Occipital lobe (tissue), 2 donors: ENCODE measurements around the gene NGB. TPM values are rescaled to one million over a fixed set of nuclear protein-coding genes. Genes with fewer than 3 reads are reported as not detected.
"Not testable (repeated sequence)": the region's sequence is repeated elsewhere in the genome, so short reads cannot be mapped to it uniquely, and the experiment has no call there.

Source experiments
- DNase-seq: peaks from one replicate; lab custom pipeline; 2025; lab: John Stamatoyannopoulos, UW
- total RNA-seq: library from RNA; depleted of rRNA; stranded (reverse); fragments of >200 nt; gene quantifications from one replicate; pipeline ENCODE4 v1.2.3, GENCODE V29; 2014

NGB gene, protein sequence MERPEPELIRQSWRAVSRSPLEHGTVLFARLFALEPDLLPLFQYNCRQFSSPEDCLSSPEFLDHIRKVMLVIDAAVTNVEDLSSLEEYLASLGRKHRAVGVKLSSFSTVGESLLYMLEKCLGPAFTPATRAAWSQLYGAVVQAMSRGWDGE
- total RNA-seq, result 4.1 TPM

DNA sequence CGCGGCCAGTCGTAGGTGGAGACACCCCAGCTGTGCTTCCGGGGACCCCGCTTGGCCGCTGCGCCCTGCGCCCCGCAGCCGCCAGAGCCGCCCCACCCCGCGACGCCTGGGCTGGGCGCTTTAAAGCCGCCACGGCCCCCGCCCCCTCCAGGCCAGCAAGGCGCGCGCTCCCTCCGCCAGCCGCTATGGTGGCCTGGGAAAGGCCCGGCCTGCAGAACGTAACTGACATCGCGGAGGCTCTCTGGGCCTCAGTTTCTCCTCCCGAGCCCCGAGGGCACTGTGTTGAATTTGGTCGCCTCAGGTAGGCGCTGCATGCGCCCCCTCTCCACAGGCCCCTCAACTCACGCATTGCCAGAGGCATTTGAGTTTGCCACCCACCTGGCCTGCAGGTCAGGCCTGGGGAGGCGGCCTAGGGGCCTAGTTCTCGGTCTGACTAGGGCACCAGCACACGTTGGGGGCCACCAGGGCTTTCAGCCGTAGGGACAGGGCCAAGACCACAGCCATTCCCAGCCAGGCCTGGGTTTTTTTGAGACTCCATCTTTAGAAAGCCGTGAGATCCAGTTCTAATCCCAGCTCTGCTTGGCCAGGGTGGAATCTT is at the start of gene NGB:
Gene NGB (minus strand): TSS at position 94 of the 598 bp plus-strand sequence. CDS start 269 bp downstream, outside the sequence.
- no peak for DNase-seq

DNA sequence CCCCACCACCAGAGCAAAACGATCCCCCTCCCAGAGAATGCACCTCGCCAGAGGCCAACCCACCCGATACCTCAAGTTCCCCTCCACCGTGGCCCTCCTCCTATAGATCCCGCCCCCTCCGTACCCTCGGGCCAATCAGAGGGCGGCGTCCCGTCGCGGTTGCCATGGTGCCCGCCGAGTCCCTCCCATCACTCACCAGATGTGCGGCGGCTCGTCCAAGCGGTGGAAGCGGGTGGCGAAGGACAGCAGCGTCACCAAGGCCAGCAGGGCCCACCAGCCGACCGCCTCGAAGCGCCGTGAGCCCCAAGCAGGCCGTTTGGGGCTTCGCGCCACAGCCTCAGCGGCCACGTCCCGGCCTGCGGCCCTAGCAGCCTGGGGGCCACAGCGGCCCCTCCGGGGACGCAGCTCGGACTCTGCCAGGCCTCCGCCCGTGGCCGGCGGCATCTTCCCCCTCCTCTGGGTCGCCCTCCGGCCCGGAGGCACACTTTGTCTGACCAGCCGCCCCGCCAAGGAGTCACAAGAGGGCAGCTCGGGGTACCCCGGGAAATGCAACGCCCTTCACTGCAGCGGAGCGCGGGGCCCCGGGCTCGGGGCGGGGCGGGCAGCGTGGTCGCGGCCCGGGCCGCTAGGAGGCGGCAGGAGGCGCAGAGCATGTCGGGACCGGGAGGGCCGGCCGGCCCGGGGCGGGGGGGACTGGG is 49.4 kb upstream of the NGB start, which contains the start of gene POMT2:
Gene POMT2 (minus strand): TSS at position 646 of the 698 bp plus-strand sequence. CDS start 202 bp downstream, at position 444.
- peak; percentile 93 for DNase-seq

DNA sequence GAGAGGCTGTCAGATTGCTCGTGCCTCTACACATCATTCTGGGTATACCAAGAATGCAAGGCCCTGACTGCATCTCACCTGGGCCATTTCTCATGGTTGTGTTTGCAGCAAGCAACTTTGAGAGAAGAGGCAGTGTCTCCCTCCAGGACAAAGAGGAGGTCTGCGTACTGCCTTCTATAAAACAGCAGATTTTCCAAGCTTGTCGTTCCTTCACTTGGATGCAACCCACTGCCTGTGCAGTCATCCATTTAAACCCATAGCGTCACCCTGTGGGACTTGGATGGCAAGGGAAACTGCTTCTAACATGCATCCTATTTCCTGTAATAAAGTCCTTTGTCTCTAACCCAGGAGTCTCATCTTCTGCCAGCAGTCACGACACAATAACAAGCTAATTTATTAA is 48.4 kb upstream of the NGB start:
- no peak for DNase-seq

DNA sequence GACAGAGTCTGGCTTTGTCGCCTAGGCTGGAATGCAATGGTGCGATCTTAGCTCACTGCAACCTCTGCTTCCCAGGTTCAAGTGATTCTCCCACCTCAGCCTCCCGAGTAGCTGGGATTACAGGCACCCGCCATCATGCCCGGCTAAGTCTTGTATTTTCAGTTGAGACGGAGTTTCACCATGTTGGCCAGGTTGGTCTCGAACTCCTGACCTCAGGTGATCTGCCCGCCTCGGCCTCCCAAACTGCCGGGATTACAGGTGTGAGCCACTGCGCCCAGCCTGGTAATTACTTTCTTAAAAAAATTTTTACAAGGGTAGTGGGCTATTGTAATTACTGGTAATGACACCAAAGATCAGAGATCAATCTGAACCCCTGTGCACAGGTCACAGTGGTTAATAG is 47.8 kb upstream of the NGB start:
- DNase-seq, result not testable (repeated sequence)

DNA sequence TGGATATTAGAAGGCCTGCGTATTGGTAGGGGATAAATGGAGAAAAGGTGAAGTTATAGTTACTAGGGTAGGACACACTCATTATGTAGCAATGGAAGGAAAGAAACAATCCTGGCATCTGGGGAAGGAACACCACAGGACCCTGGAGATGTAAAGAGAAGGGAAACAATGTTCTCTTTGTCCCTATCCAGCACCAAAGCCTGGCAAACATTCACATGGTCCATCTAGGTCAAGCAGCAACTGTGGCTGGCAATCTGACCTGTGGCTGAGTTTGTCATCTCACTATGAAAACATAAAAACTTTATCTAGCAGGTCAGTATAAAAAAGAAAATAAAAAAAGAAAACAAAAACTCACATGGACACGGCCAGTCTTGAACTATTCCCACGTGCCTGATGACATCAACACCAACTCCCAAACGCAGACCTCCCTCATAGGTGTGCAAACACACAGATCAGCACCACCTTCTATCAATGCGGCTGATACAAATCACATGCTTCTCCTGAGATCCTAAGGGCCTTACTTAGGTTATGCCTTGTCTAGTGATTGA is 47.1 kb upstream of the NGB start:
- DNase-seq, result no peak

DNA sequence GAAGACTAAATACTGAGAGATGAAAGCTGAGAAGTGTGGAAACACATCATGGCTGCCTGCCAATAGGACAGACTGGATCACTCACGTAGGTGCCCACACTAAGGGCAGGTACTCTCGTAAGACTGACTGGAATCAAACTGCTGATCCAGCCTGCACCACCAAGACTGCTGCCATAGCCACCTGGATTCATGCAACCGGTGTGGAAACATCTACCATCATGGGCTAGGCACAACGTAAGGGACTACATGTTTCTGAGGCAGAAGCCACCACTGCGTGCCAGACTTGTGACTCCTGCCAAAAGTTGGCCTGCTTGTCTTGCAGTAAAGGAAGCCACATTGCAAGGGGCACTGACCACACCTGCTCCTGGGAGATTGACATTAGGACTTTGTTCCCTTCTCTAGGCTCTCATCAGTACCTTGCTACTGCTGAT is 45.9 kb upstream of the NGB start:
- DNase-seq, result no peak

DNA sequence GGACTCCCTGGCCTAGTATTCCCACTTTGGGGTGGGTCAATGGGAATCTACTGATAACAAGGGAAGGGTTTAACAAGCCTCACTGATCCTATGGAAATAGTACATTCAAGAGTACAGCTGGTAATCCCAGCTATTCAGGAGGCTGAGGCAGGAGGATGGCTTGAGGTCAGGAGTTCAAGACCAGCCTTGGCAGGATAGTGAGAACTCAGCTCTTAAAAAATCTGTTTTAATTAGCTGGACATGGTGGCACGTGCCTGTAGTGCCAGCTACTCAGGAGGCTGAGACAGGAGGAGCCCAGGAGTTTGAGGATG is 45.1 kb upstream of the NGB start:
- DNase-seq, result no peak

DNA sequence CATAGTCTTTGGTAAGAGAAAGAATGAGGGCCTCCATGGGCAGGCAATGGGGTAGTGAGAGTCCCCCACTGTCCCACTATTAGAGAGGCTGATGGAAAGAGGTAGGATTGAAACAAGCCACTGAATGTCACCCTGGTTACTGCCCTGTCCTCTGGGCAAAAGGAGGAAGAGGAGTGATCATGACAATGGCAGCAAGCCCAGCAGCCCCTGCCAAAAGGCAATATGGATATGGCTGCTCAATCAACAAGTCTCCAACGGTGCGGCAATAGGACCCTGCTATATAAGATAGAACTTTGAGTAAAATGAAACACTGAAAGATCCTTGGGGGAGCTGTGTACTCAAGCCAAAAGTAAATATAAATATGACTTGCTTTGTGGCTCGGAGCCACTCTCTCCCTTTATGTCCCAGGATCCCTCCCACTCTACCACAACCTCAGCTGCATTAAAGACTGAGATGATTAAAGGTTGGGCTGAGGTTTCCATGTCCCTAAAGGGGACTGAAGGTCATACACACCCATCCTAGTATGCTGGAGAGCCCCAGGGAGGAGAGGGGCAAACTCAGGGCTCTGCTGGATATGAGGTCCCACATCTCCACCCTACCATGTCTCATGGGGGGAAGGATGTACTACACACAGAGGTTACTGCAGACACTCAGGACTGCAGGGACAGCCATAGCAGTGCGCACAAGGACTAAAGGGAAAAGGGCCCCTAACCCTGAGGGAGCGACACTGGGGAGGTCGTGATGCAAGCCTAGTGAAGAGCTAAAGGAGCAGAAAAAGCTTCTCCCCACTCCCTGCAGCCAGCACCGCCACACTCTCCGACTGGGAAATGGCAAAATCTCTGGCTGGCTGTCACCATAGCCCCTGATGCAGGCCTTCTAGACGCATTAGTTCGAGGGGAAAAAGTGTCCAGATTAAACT is 43.8 kb upstream of the NGB start:
- no peak for DNase-seq

DNA sequence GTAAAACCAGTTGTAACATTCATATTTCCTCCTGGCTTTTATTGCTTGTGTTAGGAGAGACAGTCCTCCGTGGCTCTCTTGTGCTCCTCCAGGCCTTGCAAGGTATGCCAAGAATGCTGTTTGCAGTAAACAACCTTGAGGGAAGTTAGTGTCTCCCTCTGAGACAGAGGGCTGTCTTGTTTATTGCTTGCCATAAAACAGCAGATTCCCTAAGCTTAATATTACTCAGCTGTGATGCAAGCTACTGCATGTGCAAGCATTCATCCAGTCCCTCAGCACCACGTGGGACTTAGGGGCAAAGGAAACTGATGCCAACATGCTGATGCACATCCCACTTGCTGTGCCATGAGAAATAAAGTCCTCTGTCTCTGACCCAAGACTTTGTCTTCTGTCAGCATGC is 43.0 kb upstream of the NGB start:
- peak; percentile 22 for DNase-seq

DNA sequence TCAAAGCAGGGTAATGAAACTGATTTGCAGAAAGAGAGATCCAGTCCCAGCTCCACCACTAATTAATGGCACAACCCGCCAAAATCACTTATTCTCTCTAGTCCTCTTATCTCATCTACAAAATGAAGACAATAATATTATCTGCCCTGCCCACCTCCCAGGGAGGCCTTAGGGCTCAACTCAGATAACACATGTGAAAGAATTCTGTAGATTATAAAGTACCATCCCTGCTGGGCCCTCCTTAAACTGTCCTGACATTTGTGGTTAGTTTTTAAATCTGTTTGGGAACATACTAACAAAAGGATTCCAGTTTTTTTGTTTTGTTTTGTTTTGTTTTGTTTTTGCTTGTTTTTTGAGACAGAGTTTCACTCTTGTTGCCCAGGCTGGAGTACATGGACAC is 42.4 kb upstream of the NGB start:
- DNase-seq, result no peak

DNA sequence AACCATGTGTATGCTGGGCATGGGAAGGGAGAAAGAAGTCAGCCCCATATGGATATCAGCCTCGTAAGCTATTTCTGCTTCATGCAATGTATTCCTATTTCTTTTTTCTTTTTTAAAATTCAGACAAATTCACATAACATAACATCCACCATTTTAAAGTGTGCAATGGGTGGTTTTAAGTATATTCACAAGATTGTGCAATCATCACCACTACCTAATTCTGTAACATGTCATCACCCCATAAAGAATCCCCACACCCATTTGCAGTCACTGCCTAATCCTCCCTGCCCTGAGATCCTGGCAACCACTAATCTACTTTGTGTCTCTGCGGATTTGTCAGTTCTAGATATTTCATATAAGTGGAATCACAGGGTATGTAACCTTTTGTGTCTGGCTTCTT is 40.2 kb upstream of the NGB start:
- DNase-seq, result no peak

DNA sequence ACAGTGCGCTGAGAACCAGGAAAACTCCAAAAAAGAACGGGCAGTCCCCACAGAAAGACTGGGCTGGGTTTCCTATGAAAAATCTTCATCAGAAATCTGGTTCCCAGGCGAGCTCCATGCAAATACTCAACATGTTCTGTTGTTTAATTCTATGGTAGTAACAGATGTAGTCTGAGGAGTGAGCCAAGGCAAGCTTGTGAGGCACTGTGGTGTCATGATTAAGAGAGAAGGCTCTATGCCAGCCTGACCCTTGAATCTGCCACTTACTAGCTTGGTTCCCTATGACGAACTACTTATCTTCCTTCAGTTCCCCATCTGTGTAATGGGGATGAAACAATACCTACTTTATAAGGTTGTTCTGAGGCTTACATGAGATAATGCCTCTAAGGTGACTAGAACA is 39.0 kb upstream of the NGB start:
- DNase-seq, result no peak

DNA sequence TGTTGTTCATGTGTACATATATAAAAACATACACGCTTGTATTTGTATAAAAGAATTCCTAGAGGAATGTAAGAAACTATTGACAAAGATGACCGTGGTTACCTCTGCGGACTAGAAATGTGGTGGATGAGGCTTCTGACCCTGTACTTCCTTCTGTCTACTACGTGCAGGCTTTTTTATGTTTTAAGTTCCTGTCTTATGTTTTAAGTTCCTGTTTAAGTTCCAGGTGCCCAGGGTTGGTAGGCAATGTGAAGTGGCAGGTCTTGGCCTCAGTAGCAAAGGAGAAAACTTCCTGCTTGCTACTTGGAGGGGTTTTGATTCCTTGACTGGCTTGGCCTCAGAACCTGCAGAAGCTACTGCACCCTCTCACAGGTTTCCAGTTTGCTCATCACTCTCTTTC is 38.1 kb upstream of the NGB start:
- DNase-seq, result no peak

DNA sequence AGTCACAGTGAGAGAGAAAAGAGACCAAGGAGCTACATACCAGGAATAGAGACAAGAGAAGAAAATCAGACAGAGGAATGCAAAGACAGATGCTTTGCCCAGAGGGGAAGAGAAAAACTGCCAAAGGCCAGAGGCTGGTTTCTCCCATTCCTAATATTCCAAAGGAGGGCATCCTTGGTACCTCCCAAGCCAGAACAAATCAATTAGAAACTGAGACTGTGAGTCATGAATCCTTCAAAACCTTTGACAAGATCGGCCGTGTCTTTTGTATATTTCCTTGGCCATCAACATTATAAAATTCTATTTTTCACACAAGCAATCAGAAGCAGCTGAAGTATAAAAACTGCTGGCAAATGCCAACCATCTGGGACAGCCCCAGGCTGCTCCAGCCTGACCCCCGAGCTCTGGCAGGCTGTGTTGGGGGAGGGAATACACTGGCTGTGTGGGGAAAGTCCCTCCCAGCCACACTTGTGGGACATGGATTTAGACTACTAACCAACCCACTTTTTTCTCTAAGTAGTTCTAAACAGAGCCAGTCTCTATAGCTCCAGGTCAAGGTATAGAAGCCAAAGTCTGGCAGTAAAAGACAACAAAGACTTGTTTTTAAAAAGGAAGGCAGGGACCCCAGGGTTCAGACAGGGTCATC is 36.0 kb upstream of the NGB start:
- peak; percentile 13 for DNase-seq

DNA sequence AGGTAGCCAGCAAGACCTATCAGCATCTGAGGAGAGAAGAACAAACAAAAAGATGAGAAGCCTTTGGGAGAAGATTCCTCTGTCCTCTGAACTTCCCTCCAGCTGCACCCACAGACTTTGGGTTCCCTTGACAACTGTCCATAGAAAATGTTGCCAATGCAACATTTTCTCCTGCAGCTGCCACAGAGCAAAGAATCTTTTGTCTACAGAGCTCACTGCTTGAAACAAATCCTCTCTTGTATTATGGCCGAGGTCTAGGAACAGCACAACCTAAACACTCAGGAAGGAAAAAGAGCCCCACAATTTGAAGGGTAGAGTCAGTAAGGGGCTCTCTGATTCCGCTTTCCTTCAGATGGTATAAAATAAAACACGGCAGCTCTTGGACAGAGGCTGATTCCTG is 35.4 kb upstream of the NGB start:
- DNase-seq, result peak; percentile 50

DNA sequence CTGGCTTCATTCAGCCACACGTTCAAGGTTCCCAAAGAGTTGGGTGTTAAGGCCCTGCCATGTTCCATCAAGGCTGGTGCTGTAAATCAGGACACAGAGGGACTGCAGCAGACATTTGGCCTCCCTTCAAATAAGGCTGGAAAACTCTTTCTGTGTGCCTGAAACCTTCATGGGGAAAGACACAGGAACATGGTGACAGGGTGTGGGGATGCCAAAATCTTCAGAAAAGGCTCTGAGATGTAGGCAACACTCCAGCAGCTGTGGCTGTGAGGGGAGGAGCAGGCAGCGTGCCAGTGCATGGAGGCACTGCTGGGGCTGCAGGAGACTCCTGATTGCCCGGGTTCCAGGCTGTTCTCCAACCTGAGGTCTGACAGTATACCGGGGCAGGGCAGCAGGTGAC is 34.7 kb upstream of the NGB start:
- DNase-seq, result peak; percentile 20

DNA sequence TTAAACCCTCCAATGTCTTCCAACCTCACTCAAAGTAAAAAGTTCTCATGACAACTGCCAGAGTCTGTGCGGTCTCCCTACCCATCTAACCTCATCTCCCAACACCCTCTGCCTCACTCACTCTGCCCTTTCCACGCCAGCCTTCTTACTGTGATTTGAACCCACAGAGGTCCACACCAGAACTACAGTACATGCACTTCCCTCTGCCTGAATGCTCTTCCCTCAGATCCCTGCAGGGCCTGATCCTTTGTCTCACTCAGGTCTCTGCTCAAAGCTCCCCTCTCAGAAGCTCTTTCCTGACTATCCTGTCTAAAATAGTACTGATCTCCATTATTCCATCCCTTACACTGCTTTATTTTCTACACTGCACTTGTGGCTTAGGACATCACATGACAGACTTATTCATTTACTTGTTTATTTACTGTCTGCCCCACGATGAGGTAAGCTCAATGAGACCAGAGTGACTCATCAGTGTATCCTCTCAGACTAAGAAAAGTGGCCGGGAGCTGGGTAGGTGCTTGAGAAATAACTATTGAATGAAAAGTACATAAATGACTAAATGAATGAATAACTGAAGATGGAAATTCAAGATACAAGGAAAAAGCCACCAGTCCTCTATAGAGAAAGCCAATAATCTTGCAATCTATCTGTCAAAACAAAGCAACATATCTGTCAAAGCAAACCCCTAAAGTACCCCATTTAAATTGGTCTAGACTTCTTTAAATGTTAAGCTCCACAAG is 32.6 kb upstream of the NGB start:
- DNase-seq, result no peak

DNA sequence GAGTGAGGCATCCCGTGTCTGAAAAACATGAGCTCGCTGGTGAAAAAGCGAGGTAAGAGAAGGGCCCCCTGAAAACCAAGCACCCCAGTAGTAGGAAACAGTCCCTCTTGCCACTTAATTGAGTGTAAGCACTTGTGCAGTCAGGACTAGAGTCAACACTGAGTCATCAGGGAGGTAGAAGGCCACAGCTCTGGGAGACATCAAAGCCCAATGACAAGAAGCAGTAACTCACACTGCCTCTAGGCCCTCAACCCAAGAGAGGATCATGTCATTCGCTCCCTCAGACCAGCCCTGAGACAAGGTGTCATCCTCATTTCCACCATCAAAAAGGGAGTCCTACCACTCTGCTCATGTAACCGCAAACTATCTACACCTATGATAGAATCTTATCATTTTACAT is 31.9 kb upstream of the NGB start:
- DNase-seq, result no peak

DNA sequence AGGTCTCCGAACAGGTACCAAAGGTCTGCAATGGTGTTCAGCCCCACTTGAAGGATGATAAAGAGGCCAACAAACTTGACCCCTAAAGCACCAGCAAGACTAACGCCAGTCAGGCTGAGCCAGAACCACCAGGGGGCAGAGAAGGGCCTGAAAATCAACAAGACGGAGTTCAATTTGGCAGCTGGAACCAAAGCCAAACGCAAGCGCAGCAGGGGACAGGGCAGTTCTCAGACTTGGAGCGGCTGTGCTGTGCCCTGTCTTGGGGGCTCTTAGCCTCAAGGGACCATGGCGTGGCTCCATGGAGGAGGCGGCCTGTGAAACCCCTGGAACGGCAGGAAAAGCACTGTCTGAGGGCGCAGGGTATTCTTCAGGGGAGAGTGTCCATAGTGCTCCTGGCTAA is 30.1 kb upstream of the NGB start:
- DNase-seq, result peak; percentile 60

DNA sequence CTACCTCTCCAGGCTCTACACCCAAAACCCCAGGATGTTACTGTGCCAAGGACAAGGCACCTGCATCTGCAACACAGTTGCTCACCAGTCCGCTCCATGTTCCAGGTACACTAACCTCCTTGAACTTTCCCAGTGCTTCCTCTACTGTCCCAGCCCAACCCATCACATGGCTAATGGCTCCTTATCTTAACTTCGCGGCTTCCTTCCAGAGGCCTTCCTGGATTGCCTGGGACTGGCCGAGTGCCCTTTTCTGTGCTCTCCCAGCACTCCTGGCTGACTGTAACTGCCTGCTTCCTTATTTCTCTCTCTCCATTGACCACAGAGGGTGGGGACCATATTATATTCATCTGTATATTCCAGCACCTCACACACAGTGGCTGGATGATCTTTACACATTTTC is 28.8 kb upstream of the NGB start:
- no peak for DNase-seq

DNA sequence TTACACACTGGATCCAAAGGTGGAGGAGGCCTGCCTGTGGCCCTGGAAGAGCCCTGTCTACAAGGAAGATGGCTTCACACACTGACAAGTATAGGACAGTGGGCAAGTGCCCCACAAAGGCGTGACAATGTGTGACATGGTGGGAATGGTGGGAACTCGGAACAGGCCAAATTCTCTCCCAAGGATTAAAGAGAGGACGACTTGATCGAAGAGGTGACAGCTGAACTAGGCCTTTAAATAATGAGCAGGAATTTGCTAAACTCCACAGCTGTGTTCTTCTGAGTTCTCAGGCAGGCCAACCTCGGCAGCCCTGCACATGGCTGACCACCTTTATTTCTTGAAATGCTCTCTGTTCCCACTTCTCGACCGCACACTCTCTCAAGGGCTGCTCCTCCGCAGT is 25.9 kb upstream of the NGB start:
- DNase-seq, result no peak
